NCI-H2171 (cell line): ENCODE results near the gene DMAC2L.
A peak's percentile ranks its signal among the peaks of the same experiment; 100 is the strongest.
"Not testable (repeated sequence)": the region's sequence is repeated elsewhere in the genome, so short reads cannot be mapped to it uniquely, and the experiment has no call there.

Experiments used
- DNase-seq: peaks from one replicate; lab custom pipeline; 2025; lab: John Stamatoyannopoulos, UW

Gene DMAC2L

DNA sequence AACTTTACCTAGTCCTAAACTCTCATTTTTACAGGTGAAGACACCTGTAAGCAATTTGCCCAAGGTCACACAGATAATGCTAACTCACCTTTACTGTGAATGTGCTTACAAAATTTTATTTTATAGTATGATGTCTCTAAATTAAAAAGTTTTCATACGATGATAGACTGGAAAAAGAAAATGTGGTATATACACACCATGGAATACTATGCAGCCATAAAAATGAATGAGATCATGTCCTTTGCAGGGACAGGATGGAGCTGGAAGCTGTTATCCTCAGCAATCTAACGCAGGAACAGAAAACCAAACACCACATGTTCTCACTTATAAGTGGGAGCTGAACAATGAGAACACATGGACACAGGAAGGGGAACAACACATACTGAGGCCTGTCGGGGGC lies 44.2 kb downstream of the DMAC2L start:
- DNase-seq: not testable (repeated sequence)

DNA sequence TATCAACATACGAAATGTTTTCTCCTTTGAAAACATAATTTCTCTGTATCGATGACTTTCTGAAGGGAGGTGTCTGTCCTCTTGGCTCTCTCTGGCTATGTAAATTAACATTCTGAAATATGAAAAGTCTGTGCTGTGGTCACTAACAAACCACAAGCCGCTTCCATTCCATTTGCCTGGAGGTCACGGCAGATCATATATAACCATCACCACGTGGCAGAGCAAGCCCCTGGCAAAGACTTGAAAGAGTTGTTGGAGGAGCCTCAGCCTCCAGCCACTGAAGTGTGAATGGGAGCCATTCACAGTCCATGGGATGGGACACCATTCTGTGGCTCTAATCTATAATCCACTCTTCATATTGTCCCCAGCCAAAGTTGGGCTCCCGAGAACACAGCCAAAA lies 45.0 kb downstream of the DMAC2L start:
- DNase-seq: no peak

DNA sequence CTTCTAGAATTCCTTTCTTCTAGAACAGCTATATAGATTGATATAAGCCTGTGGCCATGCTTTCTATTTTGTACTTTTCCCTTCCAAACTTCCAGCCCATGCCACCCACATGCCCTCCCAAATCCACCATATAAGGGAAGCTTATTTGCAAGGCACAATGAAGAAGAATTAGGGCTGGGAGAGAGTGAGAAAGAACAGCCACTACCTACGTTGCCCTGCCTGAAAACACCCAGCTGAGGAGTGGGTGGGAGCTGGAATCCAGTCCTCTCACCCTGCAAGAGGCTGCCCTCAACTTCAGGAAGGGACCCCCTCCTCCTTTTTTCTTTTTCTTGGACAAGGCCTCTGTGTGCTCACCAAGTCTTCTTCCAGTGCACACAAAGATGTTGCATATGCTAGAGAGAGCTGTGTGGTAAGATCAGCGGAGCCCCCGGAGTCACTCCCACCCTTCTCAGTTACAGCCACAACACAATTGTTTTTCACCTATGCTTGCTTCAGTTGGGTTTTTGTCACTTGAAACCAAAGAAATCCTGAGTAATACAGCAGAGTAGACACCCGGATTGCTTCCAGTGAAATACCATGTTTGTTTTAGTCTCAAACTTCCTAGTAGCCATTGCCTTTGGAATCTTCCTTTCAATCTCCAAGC lies 45.8 kb downstream of the DMAC2L start:
- DNase-seq: no peak

DNA sequence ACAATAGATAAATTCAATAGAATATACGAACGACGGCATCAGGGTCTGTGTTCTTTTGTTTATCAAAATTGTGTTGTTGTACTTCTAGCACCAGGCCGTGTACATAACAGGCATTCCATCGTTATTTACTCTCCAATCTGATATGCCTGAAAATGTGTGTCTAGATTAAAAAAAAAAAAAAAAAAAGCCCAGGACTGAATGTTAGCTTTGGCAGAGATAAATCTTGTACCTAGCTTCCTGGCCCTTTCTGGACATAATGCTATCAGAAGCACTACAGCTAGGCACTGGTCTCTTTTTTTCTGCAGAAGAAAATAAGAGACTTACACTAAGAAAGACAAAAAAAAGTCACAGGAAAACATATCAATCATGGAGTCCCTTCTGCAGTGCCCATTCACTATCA lies 47.5 kb downstream of the DMAC2L start:
- DNase-seq: no peak

DNA sequence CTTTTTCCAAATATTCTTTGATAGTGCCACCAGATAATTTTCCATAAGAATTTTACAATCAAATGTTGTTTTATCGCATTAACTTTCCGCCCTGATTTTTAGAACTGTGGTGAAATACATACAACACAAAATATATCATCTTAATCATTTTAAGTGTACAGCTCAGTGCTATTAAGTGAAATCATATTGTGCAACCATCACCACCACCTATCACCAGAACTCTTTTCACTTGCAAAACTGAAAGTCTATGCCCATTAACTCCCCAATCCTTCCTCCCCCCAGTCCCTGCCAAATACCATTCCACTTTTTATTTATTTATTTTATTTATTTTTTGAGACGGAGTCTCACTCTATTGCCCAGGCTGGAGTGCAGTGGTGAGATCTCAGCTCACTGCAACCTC lies 48.0 kb downstream of the DMAC2L start:
- DNase-seq: no peak

DNA sequence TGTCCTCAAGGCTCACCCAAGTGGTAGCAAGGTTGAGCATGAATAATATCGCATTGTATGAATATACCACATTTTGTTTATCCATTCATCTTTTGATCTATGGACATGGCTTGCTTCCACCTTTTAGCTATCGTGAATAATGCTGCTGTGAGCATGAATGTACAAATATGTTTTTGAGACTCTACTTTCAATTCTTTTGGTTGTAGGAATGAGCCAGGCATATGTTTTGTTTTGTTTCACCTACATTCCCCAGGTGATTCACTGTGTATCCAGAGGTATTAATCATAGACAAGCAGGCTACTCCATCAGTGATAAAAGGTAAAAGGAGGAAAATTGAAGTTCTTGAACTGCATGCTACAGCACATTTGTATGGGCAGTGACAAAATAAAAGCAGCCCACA lies 48.7 kb downstream of the DMAC2L start:
- no peak for DNase-seq

DNA sequence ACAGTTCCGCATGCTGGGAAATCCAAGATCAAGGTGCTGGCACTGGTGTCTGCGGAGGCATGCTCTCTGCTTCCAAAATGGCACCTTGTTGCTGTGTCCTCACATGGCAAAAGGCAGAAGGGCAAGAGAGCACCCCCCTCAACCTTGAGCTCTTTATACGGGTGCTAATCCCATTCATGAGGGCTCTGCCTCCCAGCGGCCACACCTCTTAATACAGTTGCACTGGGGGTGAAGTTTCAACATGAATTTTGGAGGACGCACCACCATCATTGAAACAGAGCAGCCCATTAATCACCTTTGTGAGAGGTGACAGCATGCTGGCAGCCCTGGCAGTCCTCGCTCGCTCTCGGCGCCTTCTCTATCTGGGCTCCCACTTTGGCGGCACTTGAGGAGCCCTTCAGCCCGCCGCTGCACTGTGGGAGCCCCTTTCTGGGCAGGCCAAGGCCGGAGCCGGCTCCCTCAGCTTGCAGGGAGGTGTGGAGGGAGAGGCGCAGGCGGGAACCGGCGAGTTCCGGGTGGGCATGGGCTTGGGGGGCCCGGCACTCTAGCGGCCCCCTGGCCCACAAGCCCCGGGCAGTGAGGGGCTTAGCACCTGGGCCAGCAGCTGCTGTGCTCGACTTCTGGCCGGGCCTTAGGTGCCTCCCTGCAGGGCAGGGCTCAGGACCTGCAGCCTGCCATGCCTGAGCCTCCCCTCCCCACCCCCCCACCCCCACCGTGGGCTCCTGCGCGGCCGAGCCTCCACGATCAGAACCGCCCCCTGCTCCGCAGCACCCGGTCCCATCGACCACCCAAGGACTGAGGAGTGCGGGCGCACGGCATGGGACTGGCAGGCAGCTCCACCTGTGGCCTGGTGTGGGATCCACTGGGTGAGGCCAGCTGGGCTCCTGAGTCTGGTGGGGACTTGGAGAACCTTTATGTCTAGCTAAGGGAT lies 49.6 kb downstream of the DMAC2L start:
- DNase-seq: not testable (repeated sequence)

DNA sequence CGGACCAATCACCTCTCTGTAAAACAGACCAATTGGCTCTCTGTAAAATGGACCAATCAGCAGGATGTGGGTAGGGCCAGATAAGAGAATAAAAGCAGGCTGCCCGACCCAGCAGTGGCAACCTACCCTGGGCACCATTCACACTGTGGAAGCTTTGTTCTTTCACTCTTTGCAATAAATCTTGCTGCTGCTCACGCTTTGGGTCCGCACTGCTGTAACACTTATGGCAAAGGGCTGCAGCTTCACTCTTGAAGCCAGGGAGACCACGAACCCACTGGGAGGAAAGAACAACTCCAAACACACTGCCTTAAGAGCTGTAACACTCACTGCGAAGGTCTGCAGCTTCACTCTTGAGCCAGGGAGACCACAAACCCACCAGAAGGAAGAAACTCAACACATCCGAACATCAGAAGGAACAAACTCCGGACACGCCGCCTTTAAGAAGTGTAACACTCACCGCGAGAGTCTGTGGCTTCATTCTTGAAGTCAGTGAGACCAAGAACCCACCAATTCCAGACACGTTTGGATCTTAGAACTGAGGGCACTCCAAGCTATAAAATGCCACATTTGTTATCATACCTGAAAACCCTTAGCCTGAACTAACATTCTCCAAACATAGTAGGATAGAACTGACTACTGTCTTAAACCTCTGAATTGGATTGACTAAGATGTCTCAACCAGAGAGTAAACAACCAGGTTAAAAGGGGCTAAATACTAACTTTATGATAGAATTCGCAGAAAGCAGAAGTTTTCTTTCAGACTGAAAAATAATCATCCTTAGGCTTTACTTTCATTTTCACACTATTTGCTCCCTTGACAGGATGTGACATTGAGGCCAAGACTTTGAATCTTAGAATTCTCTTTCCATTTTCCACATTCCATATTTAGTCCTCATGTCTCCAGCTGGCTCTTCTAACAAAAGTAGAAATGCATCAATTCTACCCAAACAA lies 50.9 kb downstream of the DMAC2L start:
- no peak for DNase-seq

DNA sequence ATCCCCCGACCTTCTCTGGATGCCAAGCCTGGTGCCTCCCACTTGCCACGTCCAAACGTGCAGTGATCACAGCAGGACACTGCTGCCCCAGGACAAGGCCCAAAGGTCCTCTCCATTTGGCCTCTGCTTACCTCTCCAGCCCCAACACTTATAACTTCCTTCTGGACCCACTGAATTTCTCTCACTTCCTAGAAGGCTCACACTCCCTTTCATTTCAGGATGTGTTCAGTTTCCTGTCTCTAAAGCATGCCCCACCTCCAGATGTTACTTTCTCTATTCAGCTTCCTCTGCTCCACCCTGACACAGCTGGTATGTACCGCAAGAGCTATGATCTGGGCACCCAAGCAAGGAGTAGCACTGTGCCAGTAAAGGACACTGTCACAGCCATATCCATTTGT lies 51.6 kb downstream of the DMAC2L start:
- DNase-seq: no peak

DNA sequence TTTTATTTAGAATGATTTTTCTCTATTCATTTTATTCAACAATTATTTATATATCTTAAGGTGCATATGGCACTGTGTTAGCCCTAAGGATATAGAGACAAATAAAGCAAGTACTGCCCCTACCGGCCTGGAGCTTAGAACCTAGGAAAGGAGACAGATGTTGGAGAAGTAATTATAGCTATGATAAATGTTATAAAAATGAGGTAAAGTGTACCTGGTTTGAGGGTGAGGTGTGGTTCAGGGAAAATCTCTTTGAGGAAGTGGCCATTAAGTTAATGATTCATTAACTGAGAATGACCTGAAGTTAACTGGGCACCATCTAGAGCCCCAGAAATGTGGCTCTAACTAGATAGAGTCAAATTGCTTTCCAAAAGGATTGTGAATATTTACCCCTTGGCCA lies 52.7 kb downstream of the DMAC2L start:
- DNase-seq: no peak

DNA sequence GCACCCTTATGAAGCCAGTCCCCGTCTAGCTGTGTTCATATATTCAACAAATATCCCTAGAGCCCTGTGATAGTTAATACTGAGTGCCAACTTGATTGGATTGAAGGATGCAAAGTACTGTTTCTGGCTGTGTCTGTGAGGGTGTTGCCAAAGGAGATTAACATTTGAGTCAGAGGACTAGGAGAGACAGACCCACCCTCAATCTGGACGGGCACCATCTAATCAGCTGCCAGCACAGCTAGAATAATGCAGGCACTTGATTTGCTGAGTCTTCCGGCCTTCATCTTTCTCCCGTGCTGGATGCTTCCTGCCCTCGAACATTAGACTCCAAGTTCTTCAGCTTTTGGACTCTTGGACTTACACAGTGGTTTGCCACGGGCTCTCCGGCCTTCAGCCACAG lies 53.4 kb downstream of the DMAC2L start:
- DNase-seq: not testable (repeated sequence)

DNA sequence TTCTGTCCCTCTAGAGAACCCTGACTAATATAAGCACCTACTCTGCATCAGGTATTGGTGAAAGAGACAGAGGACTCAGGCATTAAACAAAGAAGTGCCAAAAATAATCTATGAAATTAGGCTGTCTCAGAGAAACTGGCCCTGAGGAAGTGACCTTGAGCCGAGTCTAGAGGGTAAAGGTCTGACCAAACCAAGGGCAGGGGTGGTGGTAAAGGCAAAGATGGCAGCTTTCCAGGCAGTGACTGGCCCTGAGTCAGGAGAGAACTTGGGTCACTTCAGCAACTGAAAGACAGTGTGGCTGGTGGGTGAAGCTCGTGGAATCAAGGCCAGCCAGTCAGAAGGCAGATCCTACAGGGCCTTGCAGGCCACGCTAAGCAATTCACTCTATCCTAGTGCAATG lies 54.0 kb downstream of the DMAC2L start:
- DNase-seq: no peak

DNA sequence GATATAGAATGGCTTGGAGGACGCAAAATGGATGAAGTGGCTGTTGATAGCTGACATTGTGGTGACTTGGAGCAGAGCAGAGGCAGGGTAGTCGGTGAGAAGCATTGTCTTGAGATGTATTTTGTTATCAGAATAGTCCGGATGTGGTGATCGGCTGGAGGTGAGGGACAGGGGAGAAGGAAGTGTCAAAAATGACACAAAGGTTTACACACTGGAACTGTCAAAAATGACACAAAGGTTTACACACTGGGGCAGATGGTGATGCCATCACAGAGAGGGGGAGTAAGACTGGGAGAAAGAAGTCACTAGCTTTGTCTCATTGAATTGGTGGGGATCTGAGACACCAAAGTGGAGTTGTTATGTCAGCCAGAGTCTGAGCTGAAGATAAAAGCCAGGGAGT lies 54.5 kb downstream of the DMAC2L start:
- DNase-seq: no peak

DNA sequence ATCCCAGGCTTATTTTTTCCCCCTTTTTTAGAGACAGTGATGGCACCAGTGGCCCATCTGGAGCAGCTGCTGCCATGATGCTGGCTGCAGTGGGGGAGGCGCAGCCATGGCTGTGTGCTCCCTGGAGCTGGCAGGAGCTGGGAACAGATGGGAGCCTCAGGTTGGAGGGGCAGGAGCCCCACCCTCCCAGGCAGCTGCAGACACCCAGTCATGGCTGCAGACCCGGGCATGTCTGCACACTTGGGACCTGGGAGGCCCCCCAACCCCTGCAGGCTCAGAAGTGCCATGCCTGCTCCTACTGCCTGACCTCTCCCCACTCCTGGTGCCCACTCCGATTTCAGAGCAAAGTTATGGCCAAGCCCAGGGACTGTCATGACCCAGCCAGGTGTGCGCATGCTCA lies 59.4 kb downstream of the DMAC2L start:
- peak; percentile 92 for DNase-seq

DNA sequence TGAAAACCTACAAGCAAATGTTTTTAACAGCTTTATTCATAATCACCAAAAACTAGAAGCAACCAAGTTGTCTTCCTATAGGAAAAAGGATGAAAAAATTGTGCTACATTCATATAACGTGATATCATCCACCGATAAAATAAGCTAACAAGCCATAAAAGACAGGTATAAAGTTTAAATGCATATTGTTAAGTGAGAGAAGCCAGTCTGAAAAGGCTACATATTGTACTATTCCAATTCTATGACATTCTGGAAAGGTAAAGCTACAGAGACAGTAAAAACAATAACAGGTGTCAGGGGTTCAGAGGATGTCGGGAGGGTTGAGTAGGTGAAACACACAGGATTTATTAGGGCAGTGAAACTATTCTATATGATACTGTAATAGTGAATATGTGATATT lies 61.8 kb downstream of the DMAC2L start:
- DNase-seq: no peak

DNA sequence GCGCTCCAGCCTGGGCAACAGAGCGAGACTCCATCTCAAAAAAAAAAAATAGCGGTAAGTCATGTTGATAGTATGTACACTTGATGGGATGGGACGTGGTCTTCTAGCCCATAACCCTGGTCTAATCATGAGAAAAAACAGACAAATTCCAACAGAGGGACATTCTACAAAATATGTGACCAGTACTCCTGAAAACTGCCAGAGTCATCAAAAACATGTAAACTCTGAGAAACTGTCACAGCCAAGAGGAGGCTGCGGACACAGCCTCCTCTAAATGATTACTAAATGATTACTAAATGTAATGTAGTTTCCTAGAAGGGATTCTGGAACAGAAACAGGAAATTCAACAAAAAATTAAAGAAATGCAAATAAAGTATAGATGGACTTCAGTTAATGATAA lies 63.6 kb downstream of the DMAC2L start:
- no peak for DNase-seq
